B cell (primary cell): Measurements from ENCODE around the gene CCT4. TPM values are rescaled to one million over a fixed set of nuclear protein-coding genes. Genes with fewer than 3 reads are reported as not detected.

Experiments
- ATAC-seq: fragments of 200-7000 bp; cut with Tn5 transposase; one replicate; pipeline ENCODE4 v1.10.0; 2021; ENCODE audit warnings: low read depth, mild to moderate bottlenecking, moderate number of reproducible peaks, moderate library complexity
- CTCF ChIA-PET: fragments of 350-600 bp; sonication (Branson Sonifier 250); formaldehyde crosslinking; loops from one replicate; lab custom pipeline; 2021; ENCODE audit warnings: antibody characterized with exemption, inconsistent platforms; lab: Charles Lee
- POLR2A ChIA-PET: fragments of 350-600 bp; sonication (Branson Sonifier 250); formaldehyde crosslinking; loops from one replicate; lab custom pipeline; 2021; ENCODE audit warnings: antibody characterized with exemption; lab: Charles Lee
- DNase-seq: peaks from one replicate; pipeline ENCODE4 v3.0.0; 2013
- H2AFZ ChIP-seq: 2 replicates; pipeline ENCODE4 v1.6.1; 2012; ENCODE audit warnings: mild to moderate bottlenecking, low read depth, low read length; ENCODE audit not compliant: insufficient read depth, poor library complexity, severe bottlenecking
- H3K27ac ChIP-seq, 2 donors: 1 replicate in 1 of 2; 2 replicates in 1 of 2; pipeline ENCODE4 v1.5.1; 2012 to 2013; ENCODE audit warnings: low read length in 2 of 2, mild to moderate bottlenecking in 2 of 2, moderate library complexity in 1 of 2
- H3K27me3 ChIP-seq, 4 experiments: fragments of 200-600 bp in 1 of 4; sonication (generic) in 1 of 4; replicated peaks in 1 of 4; 1 replicate in 2 of 4; 2 replicates in 2 of 4; pipeline versions ENCODE4 v1.6.1 to v1.7.0; 2013 to 2016; ENCODE audit warnings: low read length in 3 of 4, mild to moderate bottlenecking in 2 of 4, mixed read lengths in 1 of 4, moderate library complexity in 1 of 4; ENCODE audit not compliant: insufficient read depth in 4 of 4, control insufficient read depth in 3 of 4; ENCODE audit errors: control extremely low read depth in 1 of 4
- H3K36me3 ChIP-seq, 2 experiments: replicated peaks in 1 of 2; 1 replicate in 1 of 2; 2 replicates in 1 of 2; pipeline versions ENCODE4 v1.6.1 to v1.7.1; 2013; ENCODE audit warnings: low read length in 1 of 2; ENCODE audit not compliant: insufficient read depth in 2 of 2, control insufficient read depth in 1 of 2; ENCODE audit errors: control extremely low read depth in 1 of 2, extremely low read depth in 1 of 2
- H3K4me1 ChIP-seq, 2 donors: fragments of 200-600 bp in 1 of 2; sonication (generic) in 1 of 2; 1 replicate in 1 of 2; 2 replicates in 1 of 2; pipeline versions ENCODE4 v1.5.1 to v1.6.1; 2013 to 2017; ENCODE audit warnings: low read length in 2 of 2; ENCODE audit not compliant: control insufficient read depth in 2 of 2, insufficient read depth in 2 of 2
- H3K4me2 ChIP-seq: replicated peaks from 2 replicates; pipeline ENCODE3; 2012; ENCODE audit warnings: mild to moderate bottlenecking, low read depth, low read length; ENCODE audit not compliant: poor library complexity, severe bottlenecking
- H3K4me3 ChIP-seq, 5 experiments: fragments of 200-600 bp in 1 of 5; sonication (generic) in 1 of 5; 1 replicate in 3 of 5; 2 replicates in 2 of 5; pipeline versions ENCODE4 v1.5.1 to v1.7.0; 2011 to 2016; ENCODE audit warnings: low read length in 4 of 5, mild to moderate bottlenecking in 4 of 5, low read depth in 2 of 5, control low read depth in 1 of 5, moderate library complexity in 1 of 5; ENCODE audit not compliant: insufficient read depth in 1 of 5; ENCODE audit errors: control extremely low read depth in 1 of 5, extremely low read depth in 1 of 5
- H3K79me2 ChIP-seq: fragments of 200-600 bp; sonication (generic); one replicate; pipeline ENCODE4 v1.6.0; 2016; ENCODE audit warnings: low read length; ENCODE audit not compliant: control insufficient read depth, insufficient read depth
- H3K9ac ChIP-seq: fragments of 200-600 bp; sonication (generic); 2 replicates; pipeline ENCODE4 v1.6.1; 2017; ENCODE audit warnings: mild to moderate bottlenecking, low read length, moderate library complexity
- H3K9me3 ChIP-seq, 3 donors: one replicate each; pipeline versions ENCODE4 v1.6.1 to v1.7.1; 2013; ENCODE audit warnings: low read length in 2 of 3; ENCODE audit not compliant: control insufficient read depth in 2 of 3, insufficient read depth in 1 of 3; ENCODE audit errors: control extremely low read depth in 1 of 3
- H4K20me1 ChIP-seq: 2 replicates; pipeline ENCODE4 v1.6.0; 2012; ENCODE audit warnings: mild to moderate bottlenecking, low read length; ENCODE audit not compliant: insufficient read depth, control insufficient read depth, poor library complexity, severe bottlenecking
- H3K27ac Mint-ChIP-seq: one replicate; pipeline ENCODE4 v1.8.0; 2021; ENCODE audit warnings: mixed read lengths
- H3K27me3 Mint-ChIP-seq: one replicate; pipeline ENCODE4 v1.8.0; 2021; ENCODE audit warnings: mixed read lengths
- H3K4me1 Mint-ChIP-seq: one replicate; pipeline ENCODE4 v1.8.0; 2021; ENCODE audit warnings: mixed read lengths
- H3K4me3 Mint-ChIP-seq: one replicate; pipeline ENCODE4 v1.8.0; 2021; ENCODE audit warnings: mixed read lengths
- H3K9me3 Mint-ChIP-seq: one replicate; pipeline ENCODE4 v1.8.0; 2022; ENCODE audit warnings: mixed read lengths; ENCODE audit not compliant: insufficient read depth
- EZH2 ChIP-seq: IDR thresholded peaks from 2 replicates; pipeline ENCODE4 v1.6.1; 2012; ENCODE audit warnings: borderline replicate concordance, low read depth, mild to moderate bottlenecking, moderate library complexity, low read length; ENCODE audit not compliant: insufficient read depth, poor library complexity, severe bottlenecking
- WGBS: methylation state at CpG from one replicate; pipeline ENCODE4 v1.1.5; 2013; ENCODE audit warnings: missing lambda C conversion rate; ENCODE audit not compliant: insufficient coverage; 5-methylcytosine and 5-hydroxymethylcytosine counted together
- intact Hi-C: fragments of 100-400 bp; cut with micrococcal nuclease; formaldehyde crosslinking; loops from one replicate; pipeline ENCODE4 v1.10.0; 2022
- polyA plus RNA-seq: library from polyadenylated mRNA; depleted of rRNA; stranded (reverse); fragments of >200 nt; gene quantifications from 2 replicates; pipeline ENCODE4 v1.2.3, GENCODE V29; 2012
- total RNA-seq, 2 donors: library from RNA; stranded (reverse); fragments of 120-200 nt in 1 of 2; gene quantifications; 1 replicate in 1 of 2; 2 replicates in 1 of 2; pipeline versions ENCODE4 v1.2.3 to v1.2.4, GENCODE V29; 2013 to 2022
- TF ChIP-seq, protein P1 (sequence below): fragments of 200-600 bp; IDR thresholded peaks from one replicate; pipeline ENCODE4 v1.8.0; 2022; ENCODE audit warnings: antibody characterized with exemption, mild to moderate bottlenecking

CCT4 gene
- total and polyA plus RNA-seq, 2 donors (not counting 1 experiment from before 2014, with no cell fraction given): 31.2 to 88.0 TPM

DNA sequence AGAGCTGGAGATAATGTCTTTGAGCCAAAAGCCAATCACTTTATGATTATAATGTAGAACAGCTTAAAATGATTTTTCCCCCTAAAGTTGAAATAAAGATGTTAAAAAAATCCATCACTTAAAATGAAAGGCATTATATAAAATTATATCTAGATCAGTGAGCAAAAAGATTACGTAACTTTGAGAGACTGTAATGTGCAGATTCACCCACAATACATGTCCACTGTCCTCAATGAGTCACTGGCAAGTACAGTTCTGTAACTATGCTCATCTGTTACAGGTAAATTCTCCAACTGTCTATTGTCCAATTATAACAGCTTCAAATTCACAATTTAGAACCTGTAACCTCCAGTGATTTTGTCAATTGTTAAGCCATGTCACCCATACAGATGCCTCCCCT lies 53.6 kb downstream of the CCT4 start:
- H3K4me3 Mint-ChIP-seq: no peak overlapping the region
- CTCF ChIA-PET: no interaction called here
- H4K20me1 ChIP-seq: no peaks in the 10 kb centered on the region
- no peaks in the 10 kb centered on the region for H3K4me1 Mint-ChIP-seq
- no peak overlapping the region for H3K27ac Mint-ChIP-seq
- POLR2A ChIA-PET: no interaction called here
- no peak overlapping the region for H3K9ac ChIP-seq
- no peak overlapping the region for H2AFZ ChIP-seq
- no peak overlapping the region for H3K4me3 ChIP-seq
- no peaks in the 10 kb centered on the region for H3K9me3 ChIP-seq
- ATAC-seq: no peak
- peaks cover 2% of the 10 kb centered on the region for H3K9me3 Mint-ChIP-seq
- no CpG with 5 or more reads among the region's 1 CpG for WGBS
- no peaks in the 10 kb centered on the region for H3K27me3 ChIP-seq
- no peaks in the 10 kb centered on the region for H3K4me1 ChIP-seq
- no peak overlapping the region for H3K27ac ChIP-seq
- TF ChIP-seq EZH2: no peak
- H3K79me2 ChIP-seq: no peaks in the 10 kb centered on the region
- no peak overlapping the region for H3K4me2 ChIP-seq
- H3K36me3 ChIP-seq: no peaks in the 10 kb centered on the region
- H3K27me3 Mint-ChIP-seq: no peaks in the 10 kb centered on the region
- intact Hi-C loops: no loop called here
- DNase-seq: no peak

DNA sequence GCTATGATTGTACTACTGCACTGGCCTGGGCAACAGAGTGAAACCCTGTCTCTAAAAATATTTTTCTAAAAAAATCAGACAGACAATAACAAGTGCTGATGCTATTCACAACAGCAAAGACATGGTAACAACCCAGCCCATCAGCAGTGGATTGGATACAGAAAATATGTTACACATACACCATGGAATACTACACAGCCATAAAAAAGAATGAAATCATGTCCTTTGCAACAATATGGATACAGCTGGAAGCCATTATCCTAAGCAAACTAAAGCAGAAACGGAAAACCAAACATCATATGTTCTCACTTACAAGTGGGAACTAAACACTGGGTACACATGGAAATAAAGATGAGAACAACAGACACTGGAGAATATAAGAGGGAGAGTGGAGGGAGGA lies 54.5 kb downstream of the CCT4 start:
- Mint-ChIP-seq H3K27me3 (no peaks in the 10 kb centered on the region), H3K4me3 (no peak overlapping the region), H3K4me1 (no peaks in the 10 kb centered on the region), H3K27ac (no peak overlapping the region), H3K9me3 (peaks cover 2% of the 10 kb centered on the region)
- ATAC-seq: no peak
- POLR2A ChIA-PET: no interaction called here
- Histone ChIP-seq H3K4me1 (no peaks in the 10 kb centered on the region), H3K27me3 (no peaks in the 10 kb centered on the region), H3K9ac (no peak overlapping the region), H3K79me2 (no peaks in the 10 kb centered on the region), H3K4me3 (no peak overlapping the region), H3K9me3 (no peaks in the 10 kb centered on the region), H3K36me3 (no peaks in the 10 kb centered on the region), H2AFZ (no peak overlapping the region), H3K27ac (no peak overlapping the region), H3K4me2 (no peak overlapping the region), H4K20me1 (no peaks in the 10 kb centered on the region)
- DNase-seq: no peak
- intact Hi-C loops: no loop called here
- TF ChIP-seq EZH2: no peak
- TF ChIP-seq, protein P1, sequence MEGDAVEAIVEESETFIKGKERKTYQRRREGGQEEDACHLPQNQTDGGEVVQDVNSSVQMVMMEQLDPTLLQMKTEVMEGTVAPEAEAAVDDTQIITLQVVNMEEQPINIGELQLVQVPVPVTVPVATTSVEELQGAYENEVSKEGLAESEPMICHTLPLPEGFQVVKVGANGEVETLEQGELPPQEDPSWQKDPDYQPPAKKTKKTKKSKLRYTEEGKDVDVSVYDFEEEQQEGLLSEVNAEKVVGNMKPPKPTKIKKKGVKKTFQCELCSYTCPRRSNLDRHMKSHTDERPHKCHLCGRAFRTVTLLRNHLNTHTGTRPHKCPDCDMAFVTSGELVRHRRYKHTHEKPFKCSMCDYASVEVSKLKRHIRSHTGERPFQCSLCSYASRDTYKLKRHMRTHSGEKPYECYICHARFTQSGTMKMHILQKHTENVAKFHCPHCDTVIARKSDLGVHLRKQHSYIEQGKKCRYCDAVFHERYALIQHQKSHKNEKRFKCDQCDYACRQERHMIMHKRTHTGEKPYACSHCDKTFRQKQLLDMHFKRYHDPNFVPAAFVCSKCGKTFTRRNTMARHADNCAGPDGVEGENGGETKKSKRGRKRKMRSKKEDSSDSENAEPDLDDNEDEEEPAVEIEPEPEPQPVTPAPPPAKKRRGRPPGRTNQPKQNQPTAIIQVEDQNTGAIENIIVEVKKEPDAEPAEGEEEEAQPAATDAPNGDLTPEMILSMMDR: no peak
- WGBS: no CpG with 5 or more reads among the region's 1 CpG
- CTCF ChIA-PET: no interaction called here
